AG04449 (cell line): Measurements from ENCODE around the gene CBX8.

Experiments used
- CTCF ChIA-PET: fragments of 350-600 bp; formaldehyde crosslinking; extraction: SDS; loops from one replicate; lab custom pipeline; 2021; ENCODE audit warnings: antibody characterized with exemption; lab: Yijun Ruan, JAX
- POLR2A ChIA-PET: fragments of 400-600, 350-600 bp; formaldehyde crosslinking; extraction: SDS; loops from one replicate; lab custom pipeline; 2020; ENCODE audit warnings: antibody characterized with exemption, inconsistent platforms; lab: Yijun Ruan, JAX
- DNase-seq: peaks from one replicate; pipeline ENCODE4 v3.0.0-alpha.2; 2010; ENCODE audit warnings: low read depth, low spot score
- H3K4me3 ChIP-seq: 2 replicates; pipeline ENCODE4 v1.5.1; 2011; ENCODE audit warnings: low read depth, mild to moderate bottlenecking, control low read depth, low read length
- CTCF ChIP-seq: IDR thresholded peaks from one replicate; pipeline ENCODE4 v1.5.1; 2011; ENCODE audit warnings: mild to moderate bottlenecking, moderate library complexity, low read length, control low read depth, inconsistent platforms; ENCODE audit not compliant: insufficient read depth; ENCODE audit errors: missing control alignments

The CBX8 gene

GRCh38 chr17:79748295-79749099, 48.4 kb downstream of the CBX8 start:
- no peak for DNase-seq
- no peak for TF ChIP-seq CTCF
- POLR2A ChIA-PET: no interaction called here
- H3K4me3 ChIP-seq: no peak overlapping the region
- CTCF ChIA-PET: interaction anchor here (1.2 kb wide), 1 partner anchor 8 kb away, joined by 6 read pairs; no protein-coding TSS in a partner anchor

GRCh38 chr17:79747508-79748294, 49.2 kb downstream of the CBX8 start:
- no peak overlapping the region for H3K4me3 ChIP-seq
- no peak for TF ChIP-seq CTCF
- no peak for DNase-seq
- ChIA-PET POLR2A (no interaction called here), CTCF (interaction anchor here (0.9 to 1.1 kb wide), 2 partner anchors 16 to 258 kb away, joined by 3 read pairs; no protein-coding TSS in a partner anchor)

- CTCF ChIA-PET: interaction anchor here (0.8 to 2.6 kb wide), 8 partner anchors 11 to 259 kb away, joined by 3 to 9 read pairs (median 3); no protein-coding TSS in a partner anchor
- no peak for DNase-seq
- POLR2A ChIA-PET: no interaction called here
- no peak for TF ChIP-seq CTCF
- H3K4me3 ChIP-seq: no peak overlapping the region
These were observed 49.9 kb downstream of the CBX8 start for GRCh38 chr17:79746889-79747507.

GRCh38 chr17:79745641-79746105, 51.2 kb downstream of the CBX8 start:
- POLR2A ChIA-PET: no interaction called here
- DNase-seq: no peak
- CTCF ChIA-PET: interaction anchor here (0.6 to 2.6 kb wide), 20 partner anchors 9 to 1178 kb away, joined by 3 to 9 read pairs (median 4); partner anchors contain the start of gene CBX4
- TF ChIP-seq CTCF: no peak
- no peak overlapping the region for H3K4me3 ChIP-seq

GRCh38 chr17:79743614-79744013, 53.3 kb downstream of the CBX8 start:
- ChIA-PET CTCF (interaction anchor here (0.6 to 4.5 kb wide), 9 partner anchors 8 to 259 kb away, joined by 3 to 30 read pairs (median 6); partner anchors contain the start of gene ENPP7), POLR2A (no interaction called here)
- no peak for DNase-seq
- H3K4me3 ChIP-seq: no peak overlapping the region
- no peak for TF ChIP-seq CTCF
